Activated T-cell treated with anti-CD3 and anti-CD28 coated beads for 48 hours (primary cell): Measurements from ENCODE around the gene OR4C5.
"Not testable (repeated sequence)": the region's sequence is repeated elsewhere in the genome, so short reads cannot be mapped to it uniquely, and the experiment has no call there.

Source experiments
- DNase-seq: peaks from one replicate; pipeline ENCODE4 v3.0.0-alpha.2; 2020; ENCODE audit warnings: low read depth

The OR4C5 gene

DNA sequence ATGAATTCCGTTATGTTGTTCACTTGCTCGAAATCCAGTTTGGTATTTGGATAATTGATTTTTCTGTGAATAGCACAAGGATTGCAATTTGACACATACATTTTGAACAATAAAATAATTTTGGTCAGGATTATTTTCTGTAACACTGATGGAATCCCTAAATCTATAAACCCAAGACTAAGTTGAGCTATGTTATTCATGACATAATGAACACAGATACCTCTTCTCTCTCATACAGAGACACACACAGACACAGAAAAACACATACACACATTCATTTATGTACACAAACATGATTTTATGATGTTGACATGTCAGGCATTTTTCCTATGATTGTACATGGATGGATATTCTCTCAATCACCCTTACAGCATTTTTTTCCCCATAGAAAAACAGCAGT, at the start of gene OR4C5:
Gene OR4C5 (minus strand): TSS at position 101 of the 400 bp plus-strand sequence. CDS start 0 bp downstream, at position 101.
- DNase-seq: no peak

GRCh38 chr11:48384670-48385069, 18.4 kb upstream of the OR4C5 start:
- DNase-seq: no peak

DNA sequence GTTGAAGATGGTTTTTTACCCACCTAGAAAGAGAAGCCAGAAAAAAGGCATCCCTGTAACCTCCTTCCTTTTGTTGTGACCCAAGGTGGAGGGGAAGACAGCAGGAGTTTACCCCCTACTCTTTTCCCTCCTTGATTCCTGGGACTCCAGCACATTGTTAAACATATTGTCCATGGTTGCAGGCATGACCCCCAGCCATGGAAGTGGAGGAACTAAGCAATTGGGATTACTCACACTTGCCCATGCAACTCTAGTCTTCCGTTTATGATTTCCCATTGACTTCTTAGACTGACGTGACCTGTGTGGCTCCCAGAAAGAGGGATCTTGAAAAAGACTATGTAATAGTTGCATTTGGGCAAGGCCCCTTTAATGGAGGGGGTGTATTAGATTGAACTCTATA, 17.9 kb upstream of the OR4C5 start:
- DNase-seq: not testable (repeated sequence)

GRCh38 chr11:48361289-48361688, 5.0 kb downstream of the OR4C5 start:
- not testable (repeated sequence) for DNase-seq

DNA sequence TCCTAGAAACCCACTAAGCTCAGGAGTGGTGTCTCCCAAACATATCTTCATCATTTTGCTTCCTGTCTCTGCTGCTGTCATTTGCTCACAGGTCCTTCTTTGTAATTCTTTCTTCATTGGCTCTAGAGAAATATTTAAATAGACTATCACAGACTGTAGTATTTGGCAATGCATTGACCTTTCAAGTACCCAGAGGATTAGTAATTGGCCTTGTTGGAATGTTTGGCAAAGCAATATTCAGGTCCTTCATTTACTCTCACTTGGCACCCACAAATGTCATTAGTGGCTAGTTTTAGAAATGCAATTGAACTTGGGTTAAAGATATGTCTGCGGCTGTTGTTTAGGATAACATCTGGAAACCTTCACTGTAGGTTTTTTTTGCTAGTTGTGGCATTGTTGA, 11.6 kb downstream of the OR4C5 start:
- DNase-seq: no peak

DNA sequence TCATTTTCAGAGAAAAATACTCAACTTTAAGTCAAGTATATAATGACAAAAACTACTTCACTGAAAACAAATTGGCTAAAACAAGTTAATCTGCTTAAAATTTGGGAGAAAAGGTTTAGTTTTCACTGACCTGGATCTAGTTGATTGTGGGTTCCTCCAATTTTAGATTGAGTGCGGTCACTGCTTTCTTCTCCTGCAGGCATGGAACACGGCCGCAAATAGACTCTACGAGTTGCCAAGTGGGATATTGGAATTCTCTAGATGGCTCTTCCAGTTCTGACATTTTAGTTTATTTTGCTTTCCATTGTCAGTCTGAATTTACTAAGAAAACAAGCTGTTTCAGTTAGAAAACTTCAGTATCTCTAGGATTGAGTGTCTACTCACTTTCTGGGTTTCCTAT, 12.3 kb downstream of the OR4C5 start:
- no peak for DNase-seq

GRCh38 chr11:48346286-48346685, 20.0 kb downstream of the OR4C5 start:
- DNase-seq: not testable (repeated sequence)

GRCh38 chr11:48342505-48342904, 23.8 kb downstream of the OR4C5 start:
- DNase-seq: not testable (repeated sequence)

DNA sequence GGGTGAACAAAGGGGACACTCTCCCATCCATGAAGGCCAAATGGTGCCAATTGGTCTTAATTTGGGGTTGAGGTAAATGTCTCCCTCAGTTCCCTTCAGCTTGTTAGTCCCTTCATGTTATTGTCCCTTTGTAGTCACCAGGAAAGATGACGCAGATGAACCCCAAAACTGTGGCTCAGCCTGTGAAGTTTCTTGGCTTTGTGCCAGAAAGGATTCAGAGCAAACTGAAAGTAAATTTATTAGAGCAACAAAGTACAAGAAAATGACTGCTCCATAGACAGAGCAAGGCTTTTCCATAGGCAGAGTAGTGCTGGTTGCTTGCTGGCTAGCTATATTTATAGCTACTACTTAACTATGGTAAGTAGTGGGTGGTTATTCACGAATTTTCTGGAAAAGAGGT, 24.8 kb downstream of the OR4C5 start:
- no peak for DNase-seq

GRCh38 chr11:48324620-48325019, 41.6 kb downstream of the OR4C5 start, which contains the start of gene OR4C3:
TSS of gene OR4C3 (plus strand) at chr11:48324920. CDS start at chr11:48325022, 102 bp downstream.
- DNase-seq: not testable (repeated sequence)

GRCh38 chr11:48319813-48320212, 46.5 kb downstream of the OR4C5 start:
- DNase-seq: not testable (repeated sequence)
